ENCODE data around the gene CREB5. TPM values are rescaled to one million over a fixed set of nuclear protein-coding genes. Genes with fewer than 3 reads are reported as not detected.

CREB5 gene
- total and polyA plus RNA-seq, 2 of the 8 experiments (the other 6 are each of a cell fraction or from before 2014, with no cell fraction given) = 2.4 to 2.7 TPM

- H2BK20ac ChIP-seq (ENCODE audit: low read length) = no peak overlapping the region
- no peaks in the 10 kb centered on the region for H3K23me2 ChIP-seq (ENCODE audit: low read depth, low read length)
- CTCF ChIA-PET (ENCODE audit: partially characterized antibody) = interaction anchor here (3.2 kb wide), 1 partner anchor 7 kb away, joined by 9 read pairs; no protein-coding TSS in a partner anchor
- WGBS, 2 experiments (ENCODE audit: extremely low coverage in 1 of 2, insufficient coverage in 1 of 2, insufficient read length in 1 of 2, insufficient replicate concordance in 2 of 2, low coverage in 1 of 2, low lambda C conversion rate in 2 of 2, missing lambda C conversion rate in 1 of 2) = 77% methylated on average over 2 of the region's 2 CpGs; no CpG with 5 or more reads in 1 of the 2 experiments
- H3K9me3 ChIP-seq (ENCODE audit: insufficient read depth in 2 of 2, low read depth in 1 of 2, low read length in 1 of 2) = no peaks in the 10 kb centered on the region
- no peaks in the 10 kb centered on the region for H3K79me1 ChIP-seq (ENCODE audit: low read depth, low read length)
- no peak overlapping the region for H4K5ac ChIP-seq (ENCODE audit: insufficient read length, low read depth, low read length)
- no peak overlapping the region for H3K18ac ChIP-seq (ENCODE audit: extremely low read depth, low read length)
- DNase-seq (ENCODE audit: low read depth in 1 of 2, low spot score in 2 of 2) (no peak), FAIRE-seq (no peak)
- POLR2A ChIA-PET (ENCODE audit: partially characterized antibody) = no interaction called here
- H3K36me3 ChIP-seq (ENCODE audit: control insufficient read depth in 2 of 4, insufficient read depth in 4 of 4, low read length in 3 of 4) = no peaks in the 10 kb centered on the region
- no peak overlapping the region for H3K4me3 ChIP-seq (ENCODE audit: extremely low read depth in 1 of 4, insufficient read depth in 2 of 4, low read depth in 3 of 4, low read length in 4 of 4)
- H2BK5ac ChIP-seq (ENCODE audit: low read depth, low read length) = no peak overlapping the region
- H3K4me2 ChIP-seq (ENCODE audit: insufficient read depth in 1 of 2, low read depth in 2 of 2, low read length in 2 of 2) = no peak overlapping the region
- no peak overlapping the region for H3K56ac ChIP-seq (replicated peaks; ENCODE audit: insufficient read length, low read depth, low read length)
- H2AFZ ChIP-seq (ENCODE audit: low read length) = no peak overlapping the region
- no peak overlapping the region for H2BK12ac ChIP-seq (ENCODE audit: low read depth, low read length)
- H3K27me3 ChIP-seq (replicated peaks in 1 of 4; ENCODE audit: control insufficient read depth in 3 of 4, extremely low read depth in 1 of 4, insufficient read depth in 3 of 4, low read length in 3 of 4) = no peaks in the 10 kb centered on the region
- no peaks in the 10 kb centered on the region for H4K20me1 ChIP-seq (replicated peaks in 1 of 2; ENCODE audit: control insufficient read depth in 1 of 2, insufficient read depth in 2 of 2, low read length in 2 of 2)
- H3K23ac ChIP-seq (ENCODE audit: insufficient read length) = no peak overlapping the region
- no peak overlapping the region for H2BK120ac ChIP-seq (replicated peaks; ENCODE audit: low read depth, low read length)
- H3K9ac ChIP-seq (replicated peaks in 1 of 4; ENCODE audit: extremely low read depth in 1 of 4, low read depth in 3 of 4, low read length in 3 of 4) = no peak overlapping the region
- H2AK5ac ChIP-seq (ENCODE audit: low read depth, low read length) = no peak overlapping the region
- no peak overlapping the region for H4K91ac ChIP-seq (replicated peaks; ENCODE audit: insufficient read length, low read length)
- H3K27ac ChIP-seq (ENCODE audit: low read depth, low read length) = no peak overlapping the region
- H3K79me2 ChIP-seq (ENCODE audit: control insufficient read depth in 1 of 2, insufficient read depth in 2 of 2, low read length in 2 of 2) = no peaks in the 10 kb centered on the region
- H4K8ac ChIP-seq (ENCODE audit: extremely low read depth, insufficient read depth, low read length) = no peak overlapping the region
- H3K14ac ChIP-seq (ENCODE audit: insufficient read length) = no peak overlapping the region
- H3K4me1 ChIP-seq (replicated peaks in 1 of 4; ENCODE audit: control insufficient read depth in 3 of 4, insufficient read depth in 4 of 4, low read length in 3 of 4) = no peaks in the 10 kb centered on the region
- no peak overlapping the region for H3K4ac ChIP-seq (replicated peaks; ENCODE audit: insufficient read length, low read depth, low read length)
- H2BK15ac ChIP-seq (ENCODE audit: low read length) = no peak overlapping the region
- TF ChIP-seq POLR2AphosphoS5 (IDR thresholded peaks at IDR 0.05; ENCODE audit: low read depth, low read length) (no peak), CHD1 (IDR thresholded peaks at IDR 0.05; ENCODE audit: low read depth, low read length) (no peak), CHD2 (IDR thresholded peaks at IDR 0.05; ENCODE audit: low read length) (no peak), ATF2 (IDR thresholded peaks at IDR 0.05; ENCODE audit: low read length) (no peak), E2F6 (IDR thresholded peaks at IDR 0.05) (no peak), PHF8 (conservative IDR thresholded peaks at IDR 0.05; ENCODE audit: low read depth, low read length) (no peak), SP2 (IDR thresholded peaks at IDR 0.05; ENCODE audit: low read length) (no peak), RFX5 (IDR thresholded peaks at IDR 0.05; ENCODE audit: borderline replicate concordance, low read depth, low read length) (no peak), RXRA (IDR thresholded peaks at IDR 0.05; ENCODE audit: insufficient read depth, low read depth, low read length) (no peak), FOSL1 (IDR thresholded peaks at IDR 0.05; ENCODE audit: insufficient read depth, low read depth, low read length) (no peak), GABPA (IDR thresholded peaks at IDR 0.05; ENCODE audit: borderline replicate concordance, insufficient read depth, low read length) (no peak)
Measured at GRCh38 chr7:28397141-28397540, 15.2 kb upstream of the CREB5 start.
